Calu3 (cell line): ENCODE data around the gene DDAH2. TPM values are rescaled to one million over a fixed set of nuclear protein-coding genes. Genes with fewer than 3 reads are reported as not detected.

Experiments
- BruUV-seq: library from RNA; stranded (reverse); fragments of 400-500 nt; replicated peaks from 2 replicates; lab custom pipeline; 2021; lab: Mats Ljungman, UMichigan
- CTCF ChIA-PET: fragments of 300-600 bp; sonication (Branson Sonifier 250); formaldehyde crosslinking; loops from one replicate; lab custom pipeline; 2022; ENCODE audit warnings: antibody characterized with exemption; lab: Charles Lee
- DNase-seq: peaks from one replicate; pipeline ENCODE4 v3.0.0; 2022
- H3K27ac Mint-ChIP-seq: one replicate; pipeline ENCODE4 v1.8.0; 2022; ENCODE audit warnings: mixed read lengths; ENCODE audit not compliant: unreplicated experiment
- H3K27me3 Mint-ChIP-seq: one replicate; pipeline ENCODE4 v1.8.0; 2022; ENCODE audit warnings: mixed read lengths; ENCODE audit not compliant: unreplicated experiment
- H3K36me3 Mint-ChIP-seq: one replicate; pipeline ENCODE4 v1.8.0; 2022; ENCODE audit warnings: mild to moderate bottlenecking, moderate library complexity, mixed read lengths; ENCODE audit not compliant: insufficient read depth, unreplicated experiment
- H3K4me1 Mint-ChIP-seq: one replicate; pipeline ENCODE4 v1.8.0; 2022; ENCODE audit warnings: mild to moderate bottlenecking, low read depth, mixed read lengths; ENCODE audit not compliant: unreplicated experiment
- H3K4me3 Mint-ChIP-seq: one replicate; pipeline ENCODE4 v1.8.0; 2022; ENCODE audit warnings: mild to moderate bottlenecking, low read depth, moderate library complexity, mixed read lengths; ENCODE audit not compliant: unreplicated experiment
- H3K9me3 Mint-ChIP-seq: one replicate; pipeline ENCODE4 v1.8.0; 2022; ENCODE audit warnings: low read depth, mixed read lengths; ENCODE audit not compliant: unreplicated experiment
- intact Hi-C: fragments of 100-400 bp; cut with micrococcal nuclease; formaldehyde crosslinking; loops from one replicate; pipeline ENCODE4 v1.10.0; 2022; ENCODE audit not compliant: unreplicated experiment
- total RNA-seq: library from RNA; stranded (reverse); gene quantifications from 2 replicates; pipeline ENCODE4 v1.2.3, GENCODE V29; 2022
- TF ChIP-seq, protein P1 (sequence below): fragments of 200-600 bp; IDR thresholded peaks from one replicate; pipeline ENCODE4 v1.8.0; 2022; ENCODE audit warnings: antibody characterized with exemption; ENCODE audit not compliant: unreplicated experiment

DDAH2 gene
- total RNA-seq, 1 experiment from 2014 or later: 81.4 TPM

DNA sequence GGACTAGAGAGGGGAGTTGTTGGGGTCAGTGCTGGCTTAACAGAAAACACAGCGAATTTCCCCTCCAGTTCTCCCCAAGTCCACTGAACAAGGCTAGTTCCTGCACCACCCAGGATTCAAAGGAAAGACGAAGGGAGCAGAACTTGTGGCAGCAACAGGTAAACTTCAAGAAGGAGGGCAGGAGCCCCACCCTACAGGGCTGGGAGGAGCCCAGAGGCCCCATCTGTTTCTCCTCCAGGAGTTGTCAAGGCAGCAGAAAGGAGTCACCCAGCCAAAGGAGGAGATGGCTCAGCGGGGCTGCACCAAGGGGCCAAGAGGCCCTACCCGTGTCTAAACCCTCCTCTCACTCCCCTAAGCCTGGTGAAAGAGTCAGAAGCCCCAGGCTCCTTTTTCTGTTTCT lies 35.1 kb upstream of the DDAH2 start:
- Mint-ChIP-seq H3K36me3 (peaks cover 40% of the 10 kb centered on the region), H3K27me3 (no peaks in the 10 kb centered on the region), H3K4me3 (no peak overlapping the region), H3K4me1 (peaks cover 18% of the 10 kb centered on the region), H3K9me3 (no peaks in the 10 kb centered on the region), H3K27ac (no peak overlapping the region)
- intact Hi-C loops: no loop called here
- BruUV-seq: TSS peak; percentile 31
- CTCF ChIA-PET: no interaction called here
- DNase-seq: no peak
- TF ChIP-seq, protein P1, sequence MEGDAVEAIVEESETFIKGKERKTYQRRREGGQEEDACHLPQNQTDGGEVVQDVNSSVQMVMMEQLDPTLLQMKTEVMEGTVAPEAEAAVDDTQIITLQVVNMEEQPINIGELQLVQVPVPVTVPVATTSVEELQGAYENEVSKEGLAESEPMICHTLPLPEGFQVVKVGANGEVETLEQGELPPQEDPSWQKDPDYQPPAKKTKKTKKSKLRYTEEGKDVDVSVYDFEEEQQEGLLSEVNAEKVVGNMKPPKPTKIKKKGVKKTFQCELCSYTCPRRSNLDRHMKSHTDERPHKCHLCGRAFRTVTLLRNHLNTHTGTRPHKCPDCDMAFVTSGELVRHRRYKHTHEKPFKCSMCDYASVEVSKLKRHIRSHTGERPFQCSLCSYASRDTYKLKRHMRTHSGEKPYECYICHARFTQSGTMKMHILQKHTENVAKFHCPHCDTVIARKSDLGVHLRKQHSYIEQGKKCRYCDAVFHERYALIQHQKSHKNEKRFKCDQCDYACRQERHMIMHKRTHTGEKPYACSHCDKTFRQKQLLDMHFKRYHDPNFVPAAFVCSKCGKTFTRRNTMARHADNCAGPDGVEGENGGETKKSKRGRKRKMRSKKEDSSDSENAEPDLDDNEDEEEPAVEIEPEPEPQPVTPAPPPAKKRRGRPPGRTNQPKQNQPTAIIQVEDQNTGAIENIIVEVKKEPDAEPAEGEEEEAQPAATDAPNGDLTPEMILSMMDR: no peak

DNA sequence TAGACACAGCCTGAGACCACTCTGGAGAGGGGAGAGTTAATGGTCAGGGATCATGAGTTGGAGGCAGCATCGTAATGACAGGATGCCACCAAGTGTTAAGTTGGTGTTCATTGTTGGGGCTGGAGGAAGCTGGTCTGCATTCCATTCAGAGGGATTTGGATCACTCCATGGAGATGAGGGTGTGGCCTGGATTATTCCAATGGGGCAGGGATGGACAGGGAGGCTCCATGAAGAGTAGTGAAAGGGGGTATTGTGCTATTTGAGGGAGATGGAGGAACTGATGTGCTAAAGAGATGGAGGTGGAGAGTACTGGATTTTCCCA lies 34.5 kb upstream of the DDAH2 start:
- Mint-ChIP-seq H3K4me3 (no peak overlapping the region), H3K9me3 (no peaks in the 10 kb centered on the region), H3K36me3 (peaks cover 43% of the 10 kb centered on the region), H3K4me1 (peaks cover 17% of the 10 kb centered on the region), H3K27me3 (no peaks in the 10 kb centered on the region), H3K27ac (peak overlapping the region; percentile 6)
- no TSS peak for BruUV-seq
- TF ChIP-seq, protein P1: no peak
- DNase-seq: no peak
- intact Hi-C loops: no loop called here
- CTCF ChIA-PET: no interaction called here

DNA sequence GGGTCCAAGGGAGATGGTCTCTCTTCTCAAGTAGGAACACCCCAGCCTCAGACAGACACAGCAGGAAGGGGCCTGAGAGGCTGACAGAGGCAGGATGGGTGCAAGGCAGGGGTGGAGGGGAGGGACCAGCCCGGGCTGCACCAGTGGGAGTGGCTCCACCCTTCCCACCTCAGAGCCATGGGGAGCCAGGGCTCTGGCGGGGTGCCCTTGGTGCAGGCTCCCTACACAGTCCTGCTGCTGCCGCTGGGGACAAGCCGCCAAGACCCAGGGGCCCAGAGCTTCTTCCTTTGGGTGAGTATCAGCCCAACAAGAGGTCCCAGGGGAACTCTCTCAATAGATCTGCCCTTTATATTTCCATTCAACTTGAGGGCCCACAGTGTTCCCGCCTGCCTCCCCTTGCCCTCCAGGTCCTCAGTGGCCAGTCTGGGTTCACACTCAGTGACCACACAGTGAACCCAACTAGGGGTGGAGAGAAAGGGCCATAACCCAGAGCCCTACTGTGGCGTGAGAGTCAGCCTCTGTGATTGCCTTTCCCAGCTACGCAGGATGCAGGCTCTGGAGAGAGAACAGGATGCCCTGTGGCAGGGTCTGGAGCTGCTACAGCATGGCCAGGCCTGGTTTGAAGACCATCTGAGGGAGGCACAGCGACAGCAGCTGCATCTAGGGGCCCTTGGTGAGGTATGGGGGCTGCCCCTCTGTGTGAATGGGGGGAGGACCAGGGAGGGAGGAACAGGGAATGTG lies 33.9 kb upstream of the DDAH2 start:
- no peaks in the 10 kb centered on the region for H3K27me3 Mint-ChIP-seq
- no peak for DNase-seq
- TF ChIP-seq, protein P1: no peak
- no TSS peak for BruUV-seq
- peaks cover 43% of the 10 kb centered on the region for H3K36me3 Mint-ChIP-seq
- H3K4me3 Mint-ChIP-seq: no peak overlapping the region
- CTCF ChIA-PET: no interaction called here
- intact Hi-C loops: no loop called here
- peaks cover 17% of the 10 kb centered on the region for H3K4me1 Mint-ChIP-seq
- no peaks in the 10 kb centered on the region for H3K9me3 Mint-ChIP-seq
- H3K27ac Mint-ChIP-seq: peak overlapping the region; percentile 6

DNA sequence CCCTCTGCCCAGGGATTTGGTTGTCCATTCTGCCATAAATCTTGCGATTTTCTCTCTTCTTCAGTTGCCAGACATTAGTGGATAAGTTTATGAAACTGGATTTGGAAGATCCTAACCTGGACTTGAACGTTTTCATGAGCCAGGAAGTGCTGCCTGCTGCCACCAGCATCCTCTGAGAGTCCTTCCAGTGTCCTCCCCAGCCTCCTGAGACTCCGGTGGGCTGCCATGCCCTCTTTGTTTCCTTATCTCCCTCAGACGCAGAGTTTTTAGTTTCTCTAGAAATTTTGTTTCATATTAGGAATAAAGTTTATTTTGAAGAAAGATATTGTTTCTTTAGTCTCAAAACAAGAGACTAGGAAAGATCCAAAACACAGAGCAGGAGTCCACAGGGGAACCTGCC lies 33.3 kb upstream of the DDAH2 start, which contains the start of gene SAPCD1:
Gene SAPCD1 (plus strand): TSS at position 301 of the 400 bp plus-strand sequence. CDS start 399 bp downstream, outside the sequence.
- CTCF ChIA-PET: no interaction called here
- H3K27ac Mint-ChIP-seq: peak within 1 kb of the TSS; percentile 6
- TF ChIP-seq, protein P1: no peak
- DNase-seq: no peak
- intact Hi-C loops: no loop called here
- peaks cover 43% of the 10 kb centered on the region for H3K36me3 Mint-ChIP-seq
- peaks cover 17% of the 10 kb centered on the region for H3K4me1 Mint-ChIP-seq
- no TSS peak for BruUV-seq
- H3K27me3 Mint-ChIP-seq: no peaks in the 10 kb centered on the region
- H3K9me3 Mint-ChIP-seq: no peaks in the 10 kb centered on the region
- H3K4me3 Mint-ChIP-seq: no peak within 1 kb of the TSS
